ENCODE results near the gene ABCC6. TPM values are rescaled to one million over a fixed set of nuclear protein-coding genes. Genes with fewer than 3 reads are reported as not detected.

ABCC6 gene
- polyA plus RNA-seq, 1 donor from 2014 or later, result not detected

DNA sequence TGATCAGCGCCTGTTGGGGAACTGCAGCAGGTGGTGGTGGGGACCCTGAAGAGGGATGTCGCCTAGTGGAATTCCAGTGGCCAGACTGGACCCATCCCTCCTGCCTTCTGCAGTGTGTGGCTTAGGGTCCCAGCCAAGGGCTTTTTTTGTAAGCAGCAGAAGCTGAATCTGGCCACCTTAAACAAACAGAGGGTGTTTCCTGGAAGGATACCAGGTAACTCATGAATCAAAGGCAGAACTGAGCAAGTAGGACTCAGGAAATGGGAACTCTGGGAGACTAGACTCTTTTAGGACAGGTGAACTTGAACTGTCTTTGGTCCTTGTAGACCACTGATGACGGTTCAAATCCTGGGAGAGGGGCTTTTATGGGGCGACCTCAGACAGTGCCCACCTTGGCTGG, 124.0 kb downstream of the ABCC6 start:
- no peaks in the 10 kb centered on the region for H3K9me2 ChIP-seq (ENCODE audit: insufficient read depth, low read length)
- H4K20me1 ChIP-seq (ENCODE audit: insufficient read depth), result no peaks in the 10 kb centered on the region
- H3K27ac ChIP-seq (ENCODE audit: low read length), result no peak overlapping the region
- H3K9me3 ChIP-seq (ENCODE audit: low read length), result no peaks in the 10 kb centered on the region
- TF ChIP-seq EP300 (conservative IDR thresholded peaks at IDR 0.05; ENCODE audit: poor library complexity, severe bottlenecking) (no peak), RAD21 (conservative IDR thresholded peaks at IDR 0.05) (no peak), POLR2AphosphoS5 (IDR thresholded peaks at IDR 0.05) (no peak), EZH2 (IDR thresholded peaks at IDR 0.05; ENCODE audit: borderline replicate concordance, insufficient read depth, low read length, poor library complexity, severe bottlenecking) (no peak), TAF1 (IDR thresholded peaks at IDR 0.05; ENCODE audit: low read depth) (no peak), SMC3 (conservative IDR thresholded peaks at IDR 0.05; ENCODE audit: poor library complexity) (no peak), MXI1 (conservative IDR thresholded peaks at IDR 0.05; ENCODE audit: poor library complexity, severe bottlenecking) (no peak)
- TF ChIP-seq, protein P1, sequence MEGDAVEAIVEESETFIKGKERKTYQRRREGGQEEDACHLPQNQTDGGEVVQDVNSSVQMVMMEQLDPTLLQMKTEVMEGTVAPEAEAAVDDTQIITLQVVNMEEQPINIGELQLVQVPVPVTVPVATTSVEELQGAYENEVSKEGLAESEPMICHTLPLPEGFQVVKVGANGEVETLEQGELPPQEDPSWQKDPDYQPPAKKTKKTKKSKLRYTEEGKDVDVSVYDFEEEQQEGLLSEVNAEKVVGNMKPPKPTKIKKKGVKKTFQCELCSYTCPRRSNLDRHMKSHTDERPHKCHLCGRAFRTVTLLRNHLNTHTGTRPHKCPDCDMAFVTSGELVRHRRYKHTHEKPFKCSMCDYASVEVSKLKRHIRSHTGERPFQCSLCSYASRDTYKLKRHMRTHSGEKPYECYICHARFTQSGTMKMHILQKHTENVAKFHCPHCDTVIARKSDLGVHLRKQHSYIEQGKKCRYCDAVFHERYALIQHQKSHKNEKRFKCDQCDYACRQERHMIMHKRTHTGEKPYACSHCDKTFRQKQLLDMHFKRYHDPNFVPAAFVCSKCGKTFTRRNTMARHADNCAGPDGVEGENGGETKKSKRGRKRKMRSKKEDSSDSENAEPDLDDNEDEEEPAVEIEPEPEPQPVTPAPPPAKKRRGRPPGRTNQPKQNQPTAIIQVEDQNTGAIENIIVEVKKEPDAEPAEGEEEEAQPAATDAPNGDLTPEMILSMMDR (IDR thresholded peaks at IDR 0.05; ENCODE audit: poor library complexity, severe bottlenecking), result no peak
- TF ChIP-seq, protein P2, sequence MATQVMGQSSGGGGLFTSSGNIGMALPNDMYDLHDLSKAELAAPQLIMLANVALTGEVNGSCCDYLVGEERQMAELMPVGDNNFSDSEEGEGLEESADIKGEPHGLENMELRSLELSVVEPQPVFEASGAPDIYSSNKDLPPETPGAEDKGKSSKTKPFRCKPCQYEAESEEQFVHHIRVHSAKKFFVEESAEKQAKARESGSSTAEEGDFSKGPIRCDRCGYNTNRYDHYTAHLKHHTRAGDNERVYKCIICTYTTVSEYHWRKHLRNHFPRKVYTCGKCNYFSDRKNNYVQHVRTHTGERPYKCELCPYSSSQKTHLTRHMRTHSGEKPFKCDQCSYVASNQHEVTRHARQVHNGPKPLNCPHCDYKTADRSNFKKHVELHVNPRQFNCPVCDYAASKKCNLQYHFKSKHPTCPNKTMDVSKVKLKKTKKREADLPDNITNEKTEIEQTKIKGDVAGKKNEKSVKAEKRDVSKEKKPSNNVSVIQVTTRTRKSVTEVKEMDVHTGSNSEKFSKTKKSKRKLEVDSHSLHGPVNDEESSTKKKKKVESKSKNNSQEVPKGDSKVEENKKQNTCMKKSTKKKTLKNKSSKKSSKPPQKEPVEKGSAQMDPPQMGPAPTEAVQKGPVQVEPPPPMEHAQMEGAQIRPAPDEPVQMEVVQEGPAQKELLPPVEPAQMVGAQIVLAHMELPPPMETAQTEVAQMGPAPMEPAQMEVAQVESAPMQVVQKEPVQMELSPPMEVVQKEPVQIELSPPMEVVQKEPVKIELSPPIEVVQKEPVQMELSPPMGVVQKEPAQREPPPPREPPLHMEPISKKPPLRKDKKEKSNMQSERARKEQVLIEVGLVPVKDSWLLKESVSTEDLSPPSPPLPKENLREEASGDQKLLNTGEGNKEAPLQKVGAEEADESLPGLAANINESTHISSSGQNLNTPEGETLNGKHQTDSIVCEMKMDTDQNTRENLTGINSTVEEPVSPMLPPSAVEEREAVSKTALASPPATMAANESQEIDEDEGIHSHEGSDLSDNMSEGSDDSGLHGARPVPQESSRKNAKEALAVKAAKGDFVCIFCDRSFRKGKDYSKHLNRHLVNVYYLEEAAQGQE (IDR thresholded peaks at IDR 0.05; ENCODE audit: borderline replicate concordance), result no peak
- no peaks in the 10 kb centered on the region for H3F3A ChIP-seq (ENCODE audit: insufficient read depth, low read length, poor library complexity, severe bottlenecking)
- no peak overlapping the region for H3K9ac ChIP-seq (ENCODE audit: low read length)
- no peaks in the 10 kb centered on the region for H3K27me3 ChIP-seq (ENCODE audit: insufficient read depth, low read depth, low read length)
- H3K79me2 ChIP-seq (replicated peaks; ENCODE audit: insufficient read depth, low read length), result no peaks in the 10 kb centered on the region
- no peak overlapping the region for H2AFZ ChIP-seq (ENCODE audit: low read depth, low read length)
- no peak overlapping the region for H3K4me3 ChIP-seq (ENCODE audit: low read length)
- H3K4me2 ChIP-seq (ENCODE audit: low read length), result no peak overlapping the region
- no peaks in the 10 kb centered on the region for H3K36me3 ChIP-seq (ENCODE audit: insufficient read depth, low read length)

Other genes starting within 250 kb of the ABCC6 start
- gene NOMO3, start 9.0 kb upstream of the ABCC6 start, polyA plus RNA-seq, result 49.3 and 53.6 TPM in 2 replicates
- 13.9 and 15.9 TPM in 2 replicates for gene NPIPA7, start 155.6 kb upstream of the ABCC6 start, polyA plus RNA-seq

Measured in neural cell (in vitro differentiated cells).